Calu3 (cell line): ENCODE measurements around the gene HS6ST1. TPM values are rescaled to one million over a fixed set of nuclear protein-coding genes. Genes with fewer than 3 reads are reported as not detected.

Source experiments
- BruUV-seq: library from RNA; stranded (reverse); fragments of 400-500 nt; replicated peaks from 2 replicates; lab custom pipeline; 2021; lab: Mats Ljungman, UMichigan
- CTCF ChIA-PET: fragments of 300-600 bp; sonication (Branson Sonifier 250); formaldehyde crosslinking; loops from one replicate; lab custom pipeline; 2022; ENCODE audit warnings: antibody characterized with exemption; lab: Charles Lee
- DNase-seq: peaks from one replicate; pipeline ENCODE4 v3.0.0; 2022
- H3K27ac Mint-ChIP-seq: one replicate; pipeline ENCODE4 v1.8.0; 2022; ENCODE audit warnings: mixed read lengths; ENCODE audit not compliant: unreplicated experiment
- H3K27me3 Mint-ChIP-seq: one replicate; pipeline ENCODE4 v1.8.0; 2022; ENCODE audit warnings: mixed read lengths; ENCODE audit not compliant: unreplicated experiment
- H3K36me3 Mint-ChIP-seq: one replicate; pipeline ENCODE4 v1.8.0; 2022; ENCODE audit warnings: mild to moderate bottlenecking, moderate library complexity, mixed read lengths; ENCODE audit not compliant: insufficient read depth, unreplicated experiment
- H3K4me1 Mint-ChIP-seq: one replicate; pipeline ENCODE4 v1.8.0; 2022; ENCODE audit warnings: mild to moderate bottlenecking, low read depth, mixed read lengths; ENCODE audit not compliant: unreplicated experiment
- H3K4me3 Mint-ChIP-seq: one replicate; pipeline ENCODE4 v1.8.0; 2022; ENCODE audit warnings: mild to moderate bottlenecking, low read depth, moderate library complexity, mixed read lengths; ENCODE audit not compliant: unreplicated experiment
- H3K9me3 Mint-ChIP-seq: one replicate; pipeline ENCODE4 v1.8.0; 2022; ENCODE audit warnings: low read depth, mixed read lengths; ENCODE audit not compliant: unreplicated experiment
- CTCF ChIP-seq: fragments of 200-600 bp; IDR thresholded peaks from one replicate; pipeline ENCODE4 v1.8.0; 2022; ENCODE audit warnings: antibody characterized with exemption; ENCODE audit not compliant: unreplicated experiment
- intact Hi-C: fragments of 100-400 bp; cut with micrococcal nuclease; formaldehyde crosslinking; loops from one replicate; pipeline ENCODE4 v1.10.0; 2022; ENCODE audit not compliant: unreplicated experiment
- total RNA-seq: library from RNA; stranded (reverse); gene quantifications from 2 replicates; pipeline ENCODE4 v1.2.3, GENCODE V29; 2022

HS6ST1 gene
- total RNA-seq, 1 experiment from 2014 or later = 34.6 TPM

GRCh38 chr2:128286011-128286721, 32.5 kb downstream of the HS6ST1 start:
- no peaks in the 10 kb centered on the region for H3K4me1 Mint-ChIP-seq
- no peak overlapping the region for H3K27ac Mint-ChIP-seq
- CTCF ChIA-PET = no interaction called here
- no peak overlapping the region for H3K4me3 Mint-ChIP-seq
- DNase-seq = no peak
- BruUV-seq = no TSS peak
- H3K27me3 Mint-ChIP-seq = no peaks in the 10 kb centered on the region
- TF ChIP-seq CTCF = no peak
- H3K36me3 Mint-ChIP-seq = peaks cover 5% of the 10 kb centered on the region
- H3K9me3 Mint-ChIP-seq = no peaks in the 10 kb centered on the region
- intact Hi-C loops = no loop called here

DNA sequence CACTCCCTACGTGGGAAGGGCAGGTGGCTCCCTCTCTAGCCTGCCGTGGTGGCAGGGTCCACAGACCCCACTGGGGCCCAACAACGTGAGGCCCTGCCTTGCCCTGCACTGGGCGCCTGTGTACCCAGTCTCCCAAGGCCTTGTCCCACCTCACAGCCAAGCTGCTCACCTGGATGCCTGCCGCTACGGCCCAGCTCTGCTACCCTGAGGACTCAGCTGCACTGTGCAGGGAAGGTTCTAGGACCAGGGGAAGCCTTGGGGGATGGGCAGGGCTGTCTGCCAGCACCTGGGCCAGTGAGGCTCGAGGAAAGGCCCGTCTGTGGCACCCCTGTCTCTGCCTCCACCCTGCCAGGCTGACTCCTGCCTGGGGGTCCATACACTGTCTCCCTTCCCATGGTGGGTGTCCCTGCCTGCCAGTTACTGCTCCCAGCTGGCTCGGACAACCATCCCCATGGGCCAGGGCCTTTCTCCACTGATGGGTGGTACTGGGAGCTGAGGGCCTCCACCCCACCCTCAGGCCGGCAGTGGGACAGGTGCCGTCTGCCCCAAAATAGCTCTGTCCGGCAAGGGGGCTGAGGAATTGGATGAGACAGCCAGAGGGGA, 33.2 kb downstream of the HS6ST1 start:
- CTCF ChIA-PET = no interaction called here
- no TSS peak for BruUV-seq
- DNase-seq = no peak
- Mint-ChIP-seq H3K36me3 (peaks cover 5% of the 10 kb centered on the region), H3K27ac (no peak overlapping the region), H3K9me3 (no peaks in the 10 kb centered on the region), H3K4me1 (no peaks in the 10 kb centered on the region), H3K27me3 (no peaks in the 10 kb centered on the region), H3K4me3 (no peak overlapping the region)
- TF ChIP-seq CTCF = no peak
- intact Hi-C loops = no loop called here

GRCh38 chr2:128284841-128285240, 33.8 kb downstream of the HS6ST1 start:
- Mint-ChIP-seq H3K4me3 (no peak overlapping the region), H3K36me3 (peaks cover 5% of the 10 kb centered on the region), H3K27me3 (no peaks in the 10 kb centered on the region), H3K4me1 (no peaks in the 10 kb centered on the region), H3K9me3 (no peaks in the 10 kb centered on the region), H3K27ac (no peak overlapping the region)
- TF ChIP-seq CTCF = no peak
- CTCF ChIA-PET = no interaction called here
- intact Hi-C loops = no loop called here
- BruUV-seq = no TSS peak
- no peak for DNase-seq

- DNase-seq = no peak
- H3K27ac Mint-ChIP-seq = no peak overlapping the region
- CTCF ChIA-PET = no interaction called here
- BruUV-seq = no TSS peak
- TF ChIP-seq CTCF = no peak
- no peak overlapping the region for H3K4me3 Mint-ChIP-seq
- H3K36me3 Mint-ChIP-seq = peaks cover 10% of the 10 kb centered on the region
- no peaks in the 10 kb centered on the region for H3K27me3 Mint-ChIP-seq
- no peaks in the 10 kb centered on the region for H3K9me3 Mint-ChIP-seq
- intact Hi-C loops = no loop called here
- no peaks in the 10 kb centered on the region for H3K4me1 Mint-ChIP-seq
These were observed 34.6 kb downstream of the HS6ST1 start for GRCh38 chr2:128284037-128284441.
